Measurements from ENCODE around the gene MARCHF10.

The MARCHF10 gene

GRCh38 chr17:62674841-62675240 lies 133.3 kb downstream of the MARCHF10 start:
- H3K9me3 Mint-ChIP-seq = no peaks in the 10 kb centered on the region
- DNase-seq (no peak), ATAC-seq (no peak)
- H3K36me3 Mint-ChIP-seq (ENCODE audit: low read depth) = no peaks in the 10 kb centered on the region
- no peak overlapping the region for H3K27ac Mint-ChIP-seq
- H3K4me3 Mint-ChIP-seq = no peak overlapping the region
- H3K27me3 Mint-ChIP-seq = no peaks in the 10 kb centered on the region
- H3K4me1 Mint-ChIP-seq = no peaks in the 10 kb centered on the region

- ATAC-seq (no peak), DNase-seq (no peak)
- Mint-ChIP-seq H3K27me3 (no peaks in the 10 kb centered on the region), H3K4me1 (no peaks in the 10 kb centered on the region), H3K9me3 (no peaks in the 10 kb centered on the region), H3K4me3 (no peak overlapping the region), H3K27ac (no peak overlapping the region), H3K36me3 (ENCODE audit: low read depth) (no peaks in the 10 kb centered on the region)
Measured at GRCh38 chr17:62674363-62674739, 133.8 kb downstream of the MARCHF10 start.

- Mint-ChIP-seq H3K4me1 (no peaks in the 10 kb centered on the region), H3K9me3 (no peaks in the 10 kb centered on the region), H3K27ac (no peak overlapping the region), H3K4me3 (no peak overlapping the region), H3K27me3 (no peaks in the 10 kb centered on the region), H3K36me3 (ENCODE audit: low read depth) (no peaks in the 10 kb centered on the region)
- DNase-seq (no peak), ATAC-seq (no peak)
Measured at GRCh38 chr17:62673614-62674362, 134.3 kb downstream of the MARCHF10 start.

- no peak for DNase-seq
- no peak for ATAC-seq
- Mint-ChIP-seq H3K36me3 (ENCODE audit: low read depth) (no peaks in the 10 kb centered on the region), H3K9me3 (no peaks in the 10 kb centered on the region), H3K27ac (no peak overlapping the region), H3K4me1 (peaks cover 2% of the 10 kb centered on the region), H3K27me3 (no peaks in the 10 kb centered on the region), H3K4me3 (no peak overlapping the region)
Measured at GRCh38 chr17:62672957-62673356, 135.2 kb downstream of the MARCHF10 start.

- no peaks in the 10 kb centered on the region for H3K27me3 Mint-ChIP-seq
- ATAC-seq = no peak
- H3K4me1 Mint-ChIP-seq = peaks cover 2% of the 10 kb centered on the region
- no peaks in the 10 kb centered on the region for H3K36me3 Mint-ChIP-seq (ENCODE audit: low read depth)
- H3K27ac Mint-ChIP-seq = no peak overlapping the region
- no peak overlapping the region for H3K4me3 Mint-ChIP-seq
- no peaks in the 10 kb centered on the region for H3K9me3 Mint-ChIP-seq
- DNase-seq = no peak
Measured at GRCh38 chr17:62671553-62671952, 136.6 kb downstream of the MARCHF10 start.

GRCh38 chr17:62670202-62670821 lies 137.8 kb downstream of the MARCHF10 start:
- H3K36me3 Mint-ChIP-seq (ENCODE audit: low read depth) = no peaks in the 10 kb centered on the region
- H3K4me3 Mint-ChIP-seq = no peak overlapping the region
- no peak overlapping the region for H3K27ac Mint-ChIP-seq
- no peaks in the 10 kb centered on the region for H3K9me3 Mint-ChIP-seq
- no peaks in the 10 kb centered on the region for H3K27me3 Mint-ChIP-seq
- DNase-seq (no peak), ATAC-seq (no peak)
- peaks cover 2% of the 10 kb centered on the region for H3K4me1 Mint-ChIP-seq

- ATAC-seq (peak; percentile 51), DNase-seq (no peak)
- no peak overlapping the region for H3K27ac Mint-ChIP-seq
- no peak overlapping the region for H3K4me3 Mint-ChIP-seq
- H3K36me3 Mint-ChIP-seq (ENCODE audit: low read depth) = no peaks in the 10 kb centered on the region
- H3K9me3 Mint-ChIP-seq = no peaks in the 10 kb centered on the region
- peaks cover 7% of the 10 kb centered on the region for H3K4me1 Mint-ChIP-seq
- H3K27me3 Mint-ChIP-seq = no peaks in the 10 kb centered on the region
Measured at GRCh38 chr17:62668091-62668804, 139.9 kb downstream of the MARCHF10 start.

- H3K36me3 Mint-ChIP-seq (ENCODE audit: low read depth) = no peaks in the 10 kb centered on the region
- H3K4me1 Mint-ChIP-seq = peaks cover 9% of the 10 kb centered on the region
- ATAC-seq (no peak), DNase-seq (no peak)
- no peaks in the 10 kb centered on the region for H3K9me3 Mint-ChIP-seq
- H3K27me3 Mint-ChIP-seq = no peaks in the 10 kb centered on the region
- H3K4me3 Mint-ChIP-seq = no peak overlapping the region
- H3K27ac Mint-ChIP-seq = no peak overlapping the region
Measured at GRCh38 chr17:62666801-62667591, 141.1 kb downstream of the MARCHF10 start.

GRCh38 chr17:62666061-62666800 lies 141.9 kb downstream of the MARCHF10 start:
- Mint-ChIP-seq H3K27ac (no peak overlapping the region), H3K27me3 (peaks cover 3% of the 10 kb centered on the region), H3K4me1 (peaks cover 9% of the 10 kb centered on the region), H3K36me3 (ENCODE audit: low read depth) (peaks cover 2% of the 10 kb centered on the region), H3K9me3 (peaks cover 4% of the 10 kb centered on the region), H3K4me3 (no peak overlapping the region)
- ATAC-seq (no peak), DNase-seq (no peak)

GRCh38 chr17:62665599-62665998 lies 142.5 kb downstream of the MARCHF10 start:
- Mint-ChIP-seq H3K36me3 (ENCODE audit: low read depth) (peaks cover 4% of the 10 kb centered on the region), H3K4me1 (peaks cover 9% of the 10 kb centered on the region), H3K27me3 (peaks cover 3% of the 10 kb centered on the region), H3K4me3 (no peak overlapping the region), H3K9me3 (peaks cover 9% of the 10 kb centered on the region), H3K27ac (no peak overlapping the region)
- DNase-seq (no peak), ATAC-seq (no peak)

GRCh38 chr17:62664336-62665120 lies 143.6 kb downstream of the MARCHF10 start:
- ATAC-seq = no peak
- H3K36me3 Mint-ChIP-seq (ENCODE audit: low read depth) = peaks cover 4% of the 10 kb centered on the region
- no peak overlapping the region for H3K4me3 Mint-ChIP-seq
- no peak for DNase-seq
- H3K27ac Mint-ChIP-seq = no peak overlapping the region
- H3K9me3 Mint-ChIP-seq = peaks cover 16% of the 10 kb centered on the region
- peaks cover 9% of the 10 kb centered on the region for H3K4me1 Mint-ChIP-seq
- peaks cover 3% of the 10 kb centered on the region for H3K27me3 Mint-ChIP-seq

GRCh38 chr17:62663304-62663703 lies 144.8 kb downstream of the MARCHF10 start:
- no peak for DNase-seq
- Mint-ChIP-seq H3K36me3 (ENCODE audit: low read depth) (peaks cover 6% of the 10 kb centered on the region), H3K4me3 (no peak overlapping the region), H3K27me3 (peaks cover 6% of the 10 kb centered on the region), H3K27ac (no peak overlapping the region), H3K4me1 (peaks cover 6% of the 10 kb centered on the region), H3K9me3 (peaks cover 16% of the 10 kb centered on the region)
- no peak for ATAC-seq

- Mint-ChIP-seq H3K9me3 (peaks cover 16% of the 10 kb centered on the region), H3K27ac (no peak overlapping the region), H3K27me3 (peaks cover 6% of the 10 kb centered on the region), H3K4me1 (peaks cover 6% of the 10 kb centered on the region), H3K36me3 (ENCODE audit: low read depth) (peaks cover 6% of the 10 kb centered on the region), H3K4me3 (no peak overlapping the region)
- no peak for ATAC-seq
- DNase-seq = no peak
Measured at GRCh38 chr17:62662855-62663254, 145.3 kb downstream of the MARCHF10 start.

All from activated naive CD8-positive, alpha-beta T cell treated with anti-CD3 and anti-CD28 coated beads, Interleukin-2, amount 50 U/mL, for 24 hours (primary cell).